ENCODE results near the gene ANKH.

DNA sequence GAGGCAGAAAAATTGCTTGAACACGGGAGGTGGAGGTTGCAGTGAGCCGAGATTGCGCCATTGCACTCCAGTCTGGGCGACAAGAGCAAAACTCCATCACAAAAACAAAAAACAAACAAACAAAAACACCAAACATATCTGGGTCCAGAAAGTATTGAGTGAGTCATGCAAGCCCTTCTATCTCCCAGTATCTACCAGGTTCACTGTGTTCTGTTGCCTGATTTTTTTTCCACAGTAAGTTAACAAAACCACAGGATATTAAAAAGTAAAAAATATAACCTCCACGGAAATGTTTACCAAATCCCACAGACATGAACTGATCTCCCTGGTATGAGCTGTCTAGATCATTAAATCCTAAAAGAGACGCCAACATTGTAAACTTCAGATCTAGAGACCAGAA lies 94.4 kb downstream of the ANKH start:
- TF ChIP-seq, protein P1, sequence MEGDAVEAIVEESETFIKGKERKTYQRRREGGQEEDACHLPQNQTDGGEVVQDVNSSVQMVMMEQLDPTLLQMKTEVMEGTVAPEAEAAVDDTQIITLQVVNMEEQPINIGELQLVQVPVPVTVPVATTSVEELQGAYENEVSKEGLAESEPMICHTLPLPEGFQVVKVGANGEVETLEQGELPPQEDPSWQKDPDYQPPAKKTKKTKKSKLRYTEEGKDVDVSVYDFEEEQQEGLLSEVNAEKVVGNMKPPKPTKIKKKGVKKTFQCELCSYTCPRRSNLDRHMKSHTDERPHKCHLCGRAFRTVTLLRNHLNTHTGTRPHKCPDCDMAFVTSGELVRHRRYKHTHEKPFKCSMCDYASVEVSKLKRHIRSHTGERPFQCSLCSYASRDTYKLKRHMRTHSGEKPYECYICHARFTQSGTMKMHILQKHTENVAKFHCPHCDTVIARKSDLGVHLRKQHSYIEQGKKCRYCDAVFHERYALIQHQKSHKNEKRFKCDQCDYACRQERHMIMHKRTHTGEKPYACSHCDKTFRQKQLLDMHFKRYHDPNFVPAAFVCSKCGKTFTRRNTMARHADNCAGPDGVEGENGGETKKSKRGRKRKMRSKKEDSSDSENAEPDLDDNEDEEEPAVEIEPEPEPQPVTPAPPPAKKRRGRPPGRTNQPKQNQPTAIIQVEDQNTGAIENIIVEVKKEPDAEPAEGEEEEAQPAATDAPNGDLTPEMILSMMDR (IDR thresholded peaks at IDR 0.05) = no peak
- no peak for TF ChIP-seq POLR2A (IDR thresholded peaks at IDR 0.05)
